NK-92 (cell line): Measurements from ENCODE around the gene NKAPL.

Experiments used
- DNase-seq: peaks from one replicate; lab custom pipeline; 2025; ENCODE audit not compliant: unreplicated experiment; lab: John Stamatoyannopoulos, UW

The NKAPL gene

DNA sequence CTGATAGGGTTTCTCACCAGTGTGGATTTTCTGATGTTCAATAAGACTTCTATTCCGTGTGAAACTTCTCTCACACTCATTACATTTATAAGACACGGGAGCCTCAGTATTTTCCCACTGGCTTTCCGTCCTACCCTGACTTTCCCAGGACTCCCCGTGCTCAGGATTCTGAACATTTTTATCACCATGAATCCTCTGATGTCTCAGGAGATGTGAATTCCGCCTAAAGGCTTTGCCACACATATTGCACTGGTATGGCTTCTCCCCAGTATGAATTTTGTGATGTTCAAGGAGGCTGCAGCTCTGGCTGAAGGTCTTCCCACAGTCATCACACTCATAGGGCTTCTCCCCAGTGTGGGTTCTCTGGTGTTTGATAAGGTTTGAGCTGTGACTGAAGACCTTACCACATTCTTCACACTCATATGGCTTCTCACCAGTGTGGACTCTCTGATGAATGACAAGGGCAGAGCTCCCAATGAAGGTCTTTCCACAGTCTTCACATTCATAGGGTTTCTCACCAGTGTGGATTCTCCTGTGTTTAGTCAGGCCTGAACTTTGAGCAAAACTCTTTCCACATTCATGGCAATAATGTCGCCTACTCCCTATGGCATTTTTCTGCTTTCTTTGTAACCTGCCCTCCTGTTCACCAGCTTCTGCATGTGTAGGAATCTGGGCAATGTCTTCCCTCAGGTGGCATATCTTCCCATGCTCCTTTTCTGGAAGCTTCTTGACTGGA lies 13.7 kb upstream of the NKAPL start:
- DNase-seq, result no peak

DNA sequence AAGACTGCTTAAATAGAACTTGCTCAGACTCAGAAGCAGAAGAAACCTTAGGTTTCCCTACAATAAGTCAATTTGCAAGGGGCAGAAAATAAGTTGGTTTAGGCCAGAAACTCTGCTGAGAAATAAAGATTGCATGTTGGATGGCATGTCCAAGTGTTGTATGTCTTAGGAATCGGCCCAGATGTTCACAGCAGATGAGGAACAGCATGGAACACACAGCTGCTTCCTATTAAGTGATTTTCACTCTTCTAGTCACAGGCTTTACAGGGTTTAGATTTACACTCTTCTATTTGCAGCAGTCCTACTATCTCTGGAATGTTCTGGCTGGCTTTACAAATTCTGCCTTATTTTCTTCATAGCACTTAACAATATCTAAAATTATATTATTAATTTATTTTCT lies 10.2 kb upstream of the NKAPL start:
- no peak for DNase-seq

DNA sequence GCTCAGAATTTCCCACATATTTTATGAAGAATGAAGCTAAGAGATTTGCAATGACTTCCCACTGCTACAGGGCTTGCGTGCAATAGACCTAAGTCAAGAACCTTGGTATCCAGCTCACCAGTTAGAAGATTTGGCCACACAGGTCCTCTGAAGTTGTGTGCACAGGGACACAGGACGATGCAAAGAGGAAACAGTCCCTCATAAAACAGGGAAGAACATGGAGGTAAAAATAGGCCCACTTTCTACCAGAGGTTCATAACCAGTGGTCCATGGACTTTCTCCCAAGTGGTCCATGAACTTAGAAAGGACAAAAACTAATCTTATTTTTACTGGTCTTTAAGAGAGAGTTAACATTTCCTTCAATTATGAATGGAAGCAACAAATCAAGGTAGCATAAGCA lies 8.3 kb upstream of the NKAPL start:
- no peak for DNase-seq

DNA sequence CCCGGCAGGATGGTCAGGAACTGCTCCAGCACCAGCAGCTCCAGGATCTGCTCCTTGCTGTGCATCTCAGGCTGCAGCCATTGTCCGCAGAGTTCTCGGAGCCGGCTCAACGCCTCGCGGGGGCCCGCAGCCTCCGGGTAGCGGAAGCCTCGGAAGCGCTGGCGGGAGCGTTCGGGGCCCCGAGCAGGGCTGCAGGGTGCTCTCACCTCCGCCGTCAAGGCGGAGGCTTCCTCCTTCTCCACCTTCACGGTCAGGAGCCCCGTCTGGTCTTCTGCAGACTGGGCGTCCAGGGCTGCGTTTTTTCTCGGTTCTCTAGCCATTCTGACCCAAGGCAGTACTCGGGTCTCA lies 7.5 kb upstream of the NKAPL start:
- no peak for DNase-seq

DNA sequence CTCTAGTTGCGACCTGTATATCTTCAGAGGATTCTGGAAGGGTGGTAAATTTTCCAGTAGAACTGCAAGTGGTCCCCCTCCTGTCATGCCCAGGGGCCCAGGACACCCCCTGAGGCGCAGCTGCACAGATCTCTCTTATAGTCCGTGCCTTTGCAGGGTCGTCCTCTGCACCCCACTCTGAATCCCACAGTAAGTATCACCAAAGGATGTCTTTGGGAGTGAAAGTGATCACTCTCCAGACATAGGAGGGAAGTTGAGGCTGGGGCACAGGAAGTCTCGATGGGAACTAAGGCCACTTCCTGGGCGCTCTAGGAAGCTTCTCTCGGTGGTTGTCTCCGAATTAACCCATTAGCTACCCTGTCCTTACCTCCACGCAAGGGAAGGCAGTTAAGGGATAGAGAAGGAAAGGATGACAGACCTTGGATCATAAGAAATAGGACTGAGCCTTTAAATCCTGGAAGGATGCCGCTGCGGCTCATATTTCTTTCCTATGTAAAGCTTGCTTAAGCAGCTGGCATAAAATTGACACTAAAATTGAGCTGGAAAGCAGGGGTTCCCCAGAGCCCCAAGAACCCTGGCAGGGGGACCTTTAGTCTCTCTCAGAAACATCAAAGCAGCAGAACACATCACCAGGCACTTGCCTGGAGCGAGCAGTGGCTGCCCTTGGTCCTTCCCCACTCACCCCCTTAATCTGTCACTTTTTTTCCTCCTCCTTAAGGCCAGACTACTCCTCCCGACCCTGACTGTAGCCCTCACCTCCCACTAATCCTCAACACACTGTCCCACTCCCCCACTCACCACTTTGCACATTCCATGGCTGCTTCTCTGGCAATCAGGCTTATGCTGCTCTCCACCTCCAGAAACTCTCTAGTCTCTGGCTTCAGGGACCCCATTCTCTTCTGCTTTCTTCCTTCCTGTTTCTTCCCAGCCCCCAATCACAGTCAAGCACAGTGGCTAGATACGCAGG lies 6.8 kb upstream of the NKAPL start, which contains the start of gene ZKSCAN4:
TSS of gene ZKSCAN4 (minus strand) at position 261 of the 967 bp plus-strand sequence. CDS start 289 bp downstream, outside the sequence.
- DNase-seq, result no peak

DNA sequence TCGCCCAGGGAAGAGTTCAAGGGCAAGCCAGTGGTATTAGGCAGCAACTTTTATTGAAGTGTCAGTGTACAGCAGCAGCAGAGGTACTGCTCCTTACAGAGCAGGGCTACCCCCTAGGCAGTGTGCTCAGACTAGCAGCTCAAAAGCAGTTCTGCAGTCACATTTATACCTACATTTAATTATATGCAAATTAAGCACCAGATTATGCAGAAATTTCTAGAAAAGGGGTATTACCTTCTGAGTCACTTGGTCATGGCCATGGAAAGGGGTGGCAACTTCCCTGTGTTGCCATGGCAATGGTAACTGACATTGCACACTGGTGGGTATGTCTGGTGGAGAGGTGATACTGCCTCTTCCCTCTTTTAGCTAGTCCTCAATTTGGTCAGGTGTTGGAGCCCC lies 5.0 kb upstream of the NKAPL start:
- DNase-seq, result no peak

DNA sequence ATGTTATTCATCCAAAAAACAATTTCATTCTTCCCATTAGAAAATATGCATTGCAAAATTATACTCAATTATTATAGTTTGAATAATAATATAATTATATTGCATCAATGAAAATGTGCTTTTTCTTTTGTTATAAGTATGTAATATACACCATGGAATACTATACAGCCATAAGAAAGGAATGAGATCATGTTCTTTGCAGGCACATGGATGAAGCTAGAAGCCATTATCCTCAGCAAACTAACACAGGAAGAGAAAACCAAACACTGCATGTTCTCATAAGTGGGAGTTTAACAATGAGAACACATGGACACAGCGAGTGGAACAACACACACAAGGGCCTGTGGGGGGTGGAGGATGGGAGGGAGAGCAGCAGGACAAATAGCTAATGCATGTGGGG lies 2.1 kb upstream of the NKAPL start:
- DNase-seq, result no peak

DNA sequence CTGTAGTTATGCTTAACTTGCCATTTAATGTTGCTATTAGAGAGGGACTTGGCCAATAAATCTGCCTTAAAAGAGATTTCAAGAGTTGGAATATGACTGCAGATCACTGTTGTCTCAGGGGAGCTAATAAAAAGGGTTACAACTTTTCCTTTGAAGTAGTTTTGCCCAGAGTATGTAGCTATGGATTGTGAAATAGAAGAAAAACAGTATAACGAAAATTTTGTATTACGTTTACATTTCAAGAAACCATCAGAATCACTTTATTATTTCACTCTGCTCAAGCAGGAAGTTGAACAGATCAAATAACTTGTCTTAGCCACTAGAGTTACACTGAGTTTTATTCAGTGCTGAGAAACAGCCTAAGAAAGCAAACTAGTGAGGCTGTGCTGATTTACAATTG lies 4.8 kb downstream of the NKAPL start:
- DNase-seq, result no peak

DNA sequence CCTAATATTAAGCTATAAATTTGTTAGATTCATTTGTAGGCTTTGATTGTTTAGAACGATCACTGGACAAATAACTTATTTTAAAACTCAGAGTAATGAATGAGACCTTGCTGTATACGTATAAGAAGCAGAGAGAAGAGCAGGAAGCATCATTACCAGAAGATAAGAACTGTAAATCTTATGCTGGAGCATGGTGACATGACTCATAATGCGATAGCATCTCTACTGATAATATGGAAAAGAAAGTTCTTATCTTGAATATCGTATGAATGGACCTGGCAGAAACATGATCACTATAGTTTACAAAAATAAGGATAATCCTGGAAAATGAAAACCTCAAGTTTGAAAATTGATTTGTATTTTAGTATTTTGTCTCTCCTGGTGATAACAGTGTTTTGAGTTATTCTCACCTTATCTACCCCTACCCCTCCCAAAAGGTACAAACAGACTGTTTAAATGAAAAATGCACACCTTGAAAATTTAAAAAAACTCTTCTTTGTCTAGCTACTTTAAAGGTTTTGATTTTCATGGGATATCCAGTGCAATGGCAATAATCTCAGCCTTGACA lies 5.8 kb downstream of the NKAPL start:
- DNase-seq, result no peak

DNA sequence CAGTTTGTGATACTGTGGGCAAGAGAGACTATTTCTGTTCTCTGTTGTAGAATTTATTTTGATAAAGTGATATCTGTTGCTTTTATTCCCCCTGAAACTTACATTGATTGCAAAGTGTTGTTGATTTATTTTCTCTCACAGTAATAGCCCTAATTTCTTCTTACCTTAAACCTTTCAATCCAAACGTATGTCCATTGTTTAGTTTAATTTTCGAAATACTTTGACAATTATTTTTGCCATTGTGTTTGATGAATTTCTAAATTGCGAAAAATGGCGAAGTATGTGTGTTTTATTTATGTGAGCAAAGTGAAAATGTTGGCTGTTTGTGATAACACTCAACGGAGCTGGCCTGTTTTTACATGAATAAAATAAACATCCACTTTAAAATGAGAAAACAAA lies 7.5 kb downstream of the NKAPL start:
- DNase-seq, result no peak

DNA sequence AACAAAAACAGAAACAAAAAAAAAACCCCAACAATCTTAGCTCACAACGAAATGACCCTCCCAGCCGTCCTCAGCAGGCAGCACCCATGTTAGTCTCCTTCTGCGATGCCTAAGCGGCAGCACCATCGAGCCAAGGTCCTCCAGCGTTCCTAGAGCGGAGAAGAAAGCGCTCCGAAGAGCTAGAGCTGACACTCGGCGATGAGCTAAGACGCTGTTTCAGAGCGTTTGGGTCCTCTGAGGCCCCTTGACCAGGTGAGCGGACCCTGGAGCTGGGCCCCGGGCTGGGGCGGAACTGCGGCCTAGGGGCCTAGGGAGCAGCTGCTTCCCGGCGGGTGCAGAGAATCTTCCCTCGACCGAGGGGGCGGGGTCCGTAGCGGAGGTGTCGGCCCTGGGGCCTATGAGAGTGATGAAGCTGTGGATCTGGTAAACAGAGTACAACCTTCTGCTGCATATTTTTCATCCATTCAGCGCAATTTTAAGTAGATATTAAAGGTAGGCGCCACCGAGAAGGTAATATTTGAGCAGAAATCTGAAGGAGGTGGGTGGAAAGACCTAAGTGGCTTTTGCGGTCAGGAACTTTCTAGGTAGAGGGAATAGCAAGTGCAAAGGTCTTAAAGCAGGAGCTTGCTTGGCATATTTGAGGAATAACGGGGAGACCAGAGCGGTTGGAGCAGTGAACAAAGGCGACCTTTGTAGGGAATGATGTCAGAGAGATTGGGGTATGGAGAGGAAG lies 8.0 kb downstream of the NKAPL start, which contains the start of gene ZSCAN26:
TSS of gene ZSCAN26 (plus strand) at position 182 of the 733 bp plus-strand sequence. CDS start 4,777 bp downstream, outside the sequence.
- DNase-seq, result peak; percentile 55

DNA sequence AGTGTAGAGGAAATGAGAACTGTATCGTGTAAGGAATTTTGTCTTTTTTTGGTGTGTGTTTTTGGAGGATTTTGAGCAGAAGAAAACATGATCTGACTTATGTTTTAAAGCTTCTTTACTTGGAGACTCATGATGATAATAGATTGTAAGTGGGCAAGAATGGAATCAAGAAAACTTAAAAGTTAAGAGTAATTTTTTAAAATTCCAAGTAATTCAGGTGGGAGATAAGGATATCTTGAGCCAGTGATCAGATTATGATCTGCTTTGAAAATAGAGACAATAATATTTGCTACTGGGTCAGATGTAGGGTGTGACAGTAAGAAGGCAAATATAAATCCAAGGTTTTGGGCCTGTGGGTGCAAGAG lies 8.6 kb downstream of the NKAPL start:
- DNase-seq, result no peak

DNA sequence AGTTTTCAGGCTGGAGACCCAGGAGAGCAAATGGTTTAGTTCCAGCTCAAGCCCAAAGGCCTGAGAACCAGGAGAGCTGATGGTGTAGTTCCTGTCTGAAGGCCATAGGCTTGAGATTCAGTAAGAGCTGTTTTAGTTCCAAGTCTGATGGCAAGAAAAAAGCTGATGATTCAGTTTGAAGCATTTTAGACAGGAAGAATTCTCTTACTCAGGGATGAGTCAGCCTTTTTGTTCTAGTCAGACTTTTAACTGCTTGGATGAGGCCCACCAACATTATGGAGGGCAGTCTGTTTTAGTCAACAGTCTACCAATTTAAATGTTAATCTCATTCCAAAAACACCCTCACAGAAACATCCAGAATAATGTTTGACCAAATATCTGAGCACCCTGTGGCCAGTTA lies 10.4 kb downstream of the NKAPL start:
- DNase-seq, result no peak

DNA sequence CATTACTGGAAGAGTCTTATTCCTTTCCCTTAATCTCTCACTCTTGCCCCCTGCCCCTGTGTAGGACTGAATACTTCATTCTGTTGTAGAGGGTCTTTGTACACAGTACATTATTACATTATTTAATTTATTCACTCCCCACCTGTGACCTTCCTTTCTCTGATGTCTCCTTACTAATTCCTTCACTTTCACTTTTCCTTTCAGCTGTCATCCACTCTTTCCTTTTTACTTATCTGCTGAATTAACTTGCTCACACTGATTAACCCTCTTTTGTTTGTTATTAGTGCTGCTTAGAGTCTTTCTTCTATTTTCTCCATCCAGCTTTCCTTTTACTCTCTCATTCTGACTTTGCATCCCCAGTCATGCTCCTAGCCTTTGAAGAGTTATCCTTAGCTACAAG lies 15.8 kb downstream of the NKAPL start:
- no peak for DNase-seq

DNA sequence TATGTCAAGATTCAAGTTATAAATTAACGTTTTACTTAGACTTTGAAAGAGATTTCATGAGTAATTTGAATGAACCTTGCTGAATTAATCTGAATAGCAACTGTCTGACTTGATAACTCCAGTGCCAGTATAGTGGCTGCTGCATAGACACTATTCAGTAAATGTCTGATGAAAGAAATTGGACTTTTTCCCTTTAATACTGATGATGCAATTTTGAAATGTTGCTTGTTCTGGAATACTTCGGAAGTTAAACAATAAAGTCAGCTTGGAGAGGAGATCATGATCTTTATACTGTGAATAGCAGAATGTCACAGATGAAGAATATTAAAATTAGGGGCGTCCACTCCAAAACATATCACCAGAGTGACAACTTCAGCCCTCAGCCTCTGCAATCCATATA lies 18.6 kb downstream of the NKAPL start:
- DNase-seq, result no peak

DNA sequence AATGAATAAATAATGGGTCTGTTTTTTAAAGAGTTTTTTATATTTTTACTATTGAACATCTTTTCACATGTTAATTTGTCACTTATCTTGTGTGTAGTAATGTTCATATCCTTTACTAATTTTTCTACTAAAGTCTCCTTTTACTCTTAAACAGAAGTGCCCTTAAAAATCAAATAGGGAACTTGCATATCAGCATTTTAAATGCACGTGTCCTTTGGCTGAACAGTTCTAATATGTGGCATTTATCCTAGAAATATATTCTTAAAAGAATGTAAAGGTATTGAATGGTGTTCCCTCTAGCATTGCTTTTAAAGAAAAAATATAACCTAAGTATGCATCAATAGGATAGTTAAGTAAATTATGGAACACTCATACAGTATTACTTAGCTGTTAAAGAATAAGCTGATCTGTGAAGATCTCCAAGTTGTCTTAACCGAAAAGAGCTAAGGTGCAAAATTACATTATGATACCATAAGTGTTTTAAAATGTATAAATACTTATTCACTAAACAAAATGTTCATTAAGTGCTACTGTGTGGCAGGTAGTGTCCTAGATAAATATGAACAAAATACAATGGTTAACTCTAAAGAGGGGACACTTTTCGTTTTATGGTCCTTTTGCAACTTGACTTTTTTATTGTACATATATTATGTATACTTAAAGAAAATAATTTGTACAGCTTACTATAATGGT lies 21.6 kb downstream of the NKAPL start:
- no peak for DNase-seq

DNA sequence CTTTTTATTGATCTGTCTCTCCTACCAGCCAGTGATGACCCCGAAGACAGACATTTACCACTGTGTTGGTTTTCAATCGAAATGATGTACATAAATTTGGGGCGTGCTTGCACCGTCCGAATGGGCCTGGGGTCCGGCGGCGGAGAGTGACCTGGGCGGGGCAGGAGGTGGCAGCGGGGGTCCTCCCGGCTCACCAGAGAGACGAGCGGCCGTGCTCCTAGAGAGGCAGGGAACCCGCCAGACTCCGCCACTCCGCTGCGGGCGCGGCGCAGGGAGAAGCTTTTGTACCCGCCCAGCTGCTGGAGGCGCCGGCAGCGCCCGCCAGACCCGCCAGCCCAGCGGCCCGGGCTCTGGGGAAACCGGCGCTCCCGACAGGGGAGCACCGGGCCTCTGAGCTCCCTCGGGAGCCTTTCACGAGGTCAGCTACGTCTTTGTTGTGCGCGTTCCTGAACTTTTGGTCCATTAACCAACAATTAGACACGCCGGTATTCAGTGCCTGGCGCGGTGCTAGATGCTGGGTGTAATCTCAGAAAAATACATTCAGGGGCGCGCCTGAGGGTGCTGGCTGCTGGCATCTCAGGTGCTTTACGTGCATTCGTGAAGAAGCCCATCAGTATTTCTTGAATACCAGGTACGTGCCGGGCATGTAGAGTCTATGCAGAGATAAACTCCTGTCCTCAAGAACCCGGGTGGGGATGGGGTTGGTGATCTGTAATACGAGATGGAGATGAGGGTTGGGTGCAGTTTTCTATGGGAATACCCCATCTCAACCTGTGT lies 22.4 kb downstream of the NKAPL start, which contains the start of gene PGBD1:
TSS of gene PGBD1 (plus strand) at position 285 of the 777 bp plus-strand sequence. CDS start 2,242 bp downstream, outside the sequence.
- no peak for DNase-seq

DNA sequence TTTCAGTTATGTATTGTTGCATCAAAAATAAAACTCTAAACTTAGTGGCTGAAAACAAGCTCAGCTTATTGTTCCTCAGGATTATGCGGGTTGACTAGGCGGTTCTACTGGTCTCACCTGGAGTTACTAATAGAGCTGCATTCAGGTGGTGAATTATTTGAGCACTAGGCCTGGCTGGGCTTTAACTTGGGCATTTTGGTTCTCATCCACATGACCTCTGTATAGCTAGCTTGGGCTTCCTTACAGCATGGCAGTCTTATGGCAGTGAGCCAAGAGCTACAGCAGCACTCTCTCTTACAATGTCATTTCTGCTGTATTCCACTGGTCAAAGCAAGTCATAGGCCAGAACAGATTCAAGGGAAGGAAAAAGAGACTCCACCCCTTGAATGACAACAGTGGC lies 23.8 kb downstream of the NKAPL start:
- no peak for DNase-seq

DNA sequence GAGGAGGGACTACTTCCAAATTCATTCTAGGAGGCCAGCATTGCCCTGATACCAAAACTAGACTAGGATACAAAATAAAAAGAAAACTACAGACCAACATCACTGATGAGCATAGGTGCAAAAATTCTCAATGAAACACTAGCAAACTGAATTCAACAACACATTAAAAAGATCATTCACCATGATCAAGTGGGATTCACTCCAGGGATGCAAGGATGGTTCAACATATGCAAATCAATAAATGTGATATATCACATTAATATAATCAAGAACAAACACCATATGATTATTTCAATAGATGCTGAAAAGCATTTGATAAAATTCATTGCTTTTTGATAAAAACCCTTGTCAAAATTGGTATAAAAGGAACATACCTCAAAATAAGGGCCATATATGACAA lies 32.5 kb downstream of the NKAPL start:
- no peak for DNase-seq

DNA sequence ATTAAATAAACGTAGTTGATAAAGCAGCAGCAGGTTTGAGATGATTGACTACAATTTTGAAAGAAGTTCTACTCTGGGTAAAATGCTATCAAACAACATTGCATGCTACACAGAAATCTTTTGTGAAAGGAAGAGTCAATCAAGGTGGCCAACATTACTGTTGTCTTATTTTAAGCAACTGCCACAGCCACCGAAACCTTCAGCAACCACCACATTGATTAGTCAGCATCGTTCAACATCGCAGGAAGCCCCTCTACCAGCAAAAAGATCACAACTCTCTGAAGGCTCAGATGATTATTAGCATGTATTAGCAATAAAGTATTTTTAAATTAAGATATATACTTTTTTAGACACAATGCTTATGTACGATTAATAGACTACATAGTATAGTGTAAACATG lies 36.2 kb downstream of the NKAPL start:
- DNase-seq, result no peak
